Natural killer cell (primary cell): ENCODE measurements around the gene CERKL. TPM values are rescaled to one million over a fixed set of nuclear protein-coding genes. Genes with fewer than 3 reads are reported as not detected.

Experiments used
- ATAC-seq, 3 donors: fragments of 150-1000 bp in 2 of 3; fragments of 200-7000 bp in 1 of 3; cut with Tn5 transposase; 1 replicate in 1 of 3; 2 replicates in 2 of 3; pipeline ENCODE4 v1.10.0; 2021; ENCODE audit warnings: mild to moderate bottlenecking in 2 of 3, moderate library complexity in 2 of 3
- DNase-seq, 2 donors: peaks; one replicate each; pipeline versions ENCODE4 v3.0.0 to v3.0.0-alpha.2; 2013 to 2021; ENCODE audit warnings: mixed read lengths in 1 of 2
- H3K27ac ChIP-seq: one replicate; pipeline ENCODE4 v1.5.1; 2013; ENCODE audit warnings: mild to moderate bottlenecking, low read length
- H3K27me3 ChIP-seq: one replicate; pipeline ENCODE4 v1.6.1; 2013; ENCODE audit warnings: low read length; ENCODE audit not compliant: control insufficient read depth, insufficient read depth
- H3K36me3 ChIP-seq: one replicate; pipeline ENCODE4 v1.6.1; 2013; ENCODE audit warnings: low read length; ENCODE audit not compliant: control insufficient read depth, insufficient read depth
- H3K4me1 ChIP-seq: one replicate; pipeline ENCODE4 v1.6.1; 2013; ENCODE audit warnings: low read length; ENCODE audit not compliant: control insufficient read depth, insufficient read depth
- H3K4me3 ChIP-seq: one replicate; pipeline ENCODE4 v1.5.1; 2013; ENCODE audit warnings: low read length
- H3K9me3 ChIP-seq: one replicate; pipeline ENCODE4 v1.6.1; 2013; ENCODE audit warnings: low read length; ENCODE audit not compliant: control insufficient read depth, insufficient read depth
- H3K27ac Mint-ChIP-seq, 2 donors: one replicate each; pipeline ENCODE4 v1.8.0; 2022; ENCODE audit warnings: mild to moderate bottlenecking in 2 of 2, mixed read lengths in 2 of 2, moderate library complexity in 1 of 2
- H3K27me3 Mint-ChIP-seq, 2 donors: one replicate each; pipeline ENCODE4 v1.8.0; 2022; ENCODE audit warnings: low read depth in 2 of 2, mixed read lengths in 2 of 2
- H3K36me3 Mint-ChIP-seq: one replicate; pipeline ENCODE4 v1.8.0; 2022; ENCODE audit warnings: mixed read lengths
- H3K4me1 Mint-ChIP-seq, 2 donors: one replicate each; pipeline ENCODE4 v1.8.0; 2022; ENCODE audit warnings: mixed read lengths in 2 of 2
- H3K4me3 Mint-ChIP-seq: one replicate; pipeline ENCODE4 v1.8.0; 2022; ENCODE audit warnings: mild to moderate bottlenecking, moderate library complexity, mixed read lengths
- H3K9me3 Mint-ChIP-seq, 2 donors: one replicate each; pipeline ENCODE4 v1.8.0; 2022; ENCODE audit warnings: mixed read lengths in 2 of 2
- CTCF ChIP-seq: fragments of 200-600 bp; IDR thresholded peaks from one replicate; pipeline ENCODE4 v1.8.0; 2022; ENCODE audit warnings: antibody characterized with exemption
- WGBS: methylation state at CpG from one replicate; pipeline ENCODE4 v1.1.7; 2013; ENCODE audit warnings: missing lambda C conversion rate; ENCODE audit not compliant: insufficient coverage; 5-methylcytosine and 5-hydroxymethylcytosine counted together
- intact Hi-C: fragments of 100-400 bp; cut with micrococcal nuclease; formaldehyde crosslinking; loops from one replicate; pipeline ENCODE4 v1.14.2; 2022
- total RNA-seq, 4 donors: library from RNA; stranded (reverse); fragments of 120-200 nt in 1 of 4; gene quantifications; one replicate each; pipeline versions ENCODE4 v1.2.3 to v1.2.4, GENCODE V29; 2013 to 2022

CERKL gene
- total RNA-seq, 3 donors from 2014 or later (not counting 1 experiment from before 2014, with no cell fraction given): not detected

- Mint-ChIP-seq H3K36me3 (peaks cover 22% of the 10 kb centered on the region), H3K4me3 (no peak overlapping the region), H3K27ac (no peak overlapping the region), H3K4me1 (peaks cover 0 to 4% of the 10 kb centered on the region in 2 donors), H3K9me3 (no peaks in the 10 kb centered on the region), H3K27me3 (no peaks in the 10 kb centered on the region)
- TF ChIP-seq CTCF: no peak
- DNase-seq (no peak), ATAC-seq (no peak)
- Histone ChIP-seq H3K4me3 (no peak overlapping the region), H3K27ac (no peak overlapping the region), H3K4me1 (no peaks in the 10 kb centered on the region), H3K36me3 (peaks cover 38% of the 10 kb centered on the region), H3K9me3 (no peaks in the 10 kb centered on the region), H3K27me3 (no peaks in the 10 kb centered on the region)
- WGBS: 100% methylated on average over 2 of the region's 2 CpGs
- intact Hi-C loops: no loop called here
Measured at GRCh38 chr2:181542170-181542569, 114.7 kb downstream of the CERKL start.

- H3K36me3 Mint-ChIP-seq: peaks cover 32% of the 10 kb centered on the region
- peaks cover 1 to 4% of the 10 kb centered on the region in 2 donors for H3K4me1 Mint-ChIP-seq
- H3K36me3 ChIP-seq: peaks cover 54% of the 10 kb centered on the region
- H3K27ac ChIP-seq: no peak overlapping the region
- WGBS: 96% methylated on average over 4 of the region's 4 CpGs
- no peak for TF ChIP-seq CTCF
- DNase-seq (no peak), ATAC-seq (no peak)
- intact Hi-C loops: no loop called here
- H3K27ac Mint-ChIP-seq: peak overlapping the region in 1 of 2 donors; percentile 17
- H3K9me3 Mint-ChIP-seq: no peaks in the 10 kb centered on the region
- no peak overlapping the region for H3K4me3 Mint-ChIP-seq
- H3K9me3 ChIP-seq: no peaks in the 10 kb centered on the region
- H3K4me1 ChIP-seq: no peaks in the 10 kb centered on the region
- H3K27me3 Mint-ChIP-seq: no peaks in the 10 kb centered on the region
- H3K4me3 ChIP-seq: no peak overlapping the region
- no peaks in the 10 kb centered on the region for H3K27me3 ChIP-seq
Measured at GRCh38 chr2:181540421-181540820, 116.5 kb downstream of the CERKL start.

GRCh38 chr2:181536730-181537129, 120.2 kb downstream of the CERKL start:
- Histone ChIP-seq H3K4me3 (no peak overlapping the region), H3K4me1 (no peaks in the 10 kb centered on the region), H3K9me3 (no peaks in the 10 kb centered on the region), H3K36me3 (peaks cover 86% of the 10 kb centered on the region), H3K27me3 (no peaks in the 10 kb centered on the region), H3K27ac (no peak overlapping the region)
- ATAC-seq (no peak), DNase-seq (no peak)
- Mint-ChIP-seq H3K27me3 (no peaks in the 10 kb centered on the region), H3K9me3 (no peaks in the 10 kb centered on the region), H3K4me3 (no peak overlapping the region), H3K36me3 (peaks cover 62% of the 10 kb centered on the region), H3K27ac (no peak overlapping the region), H3K4me1 (peaks cover 11 to 14% of the 10 kb centered on the region in 2 donors)
- intact Hi-C loops: no loop called here
- 93% methylated on average over 2 of the region's 2 CpGs for WGBS
- no peak for TF ChIP-seq CTCF

GRCh38 chr2:181528441-181528840, 128.5 kb downstream of the CERKL start:
- H3K27ac ChIP-seq: no peak overlapping the region
- no peaks in the 10 kb centered on the region for H3K4me1 ChIP-seq
- H3K9me3 ChIP-seq: no peaks in the 10 kb centered on the region
- no peaks in the 10 kb centered on the region for H3K27me3 Mint-ChIP-seq
- peak overlapping the region; percentile 38 to 50 for H3K27ac Mint-ChIP-seq
- peaks cover 29% of the 10 kb centered on the region for H3K36me3 Mint-ChIP-seq
- no peaks in the 10 kb centered on the region for H3K27me3 ChIP-seq
- no peak overlapping the region for H3K4me3 ChIP-seq
- no peak for TF ChIP-seq CTCF
- peaks cover 5 to 8% of the 10 kb centered on the region in 2 donors for H3K4me1 Mint-ChIP-seq
- H3K4me3 Mint-ChIP-seq: no peak overlapping the region
- whole genome bisulfite sequencing: 83% methylated on average over 1 of the region's 1 CpG
- intact Hi-C loops: no loop called here
- ATAC-seq (no peak), DNase-seq (no peak)
- H3K9me3 Mint-ChIP-seq: no peaks in the 10 kb centered on the region
- H3K36me3 ChIP-seq: peaks cover 94% of the 10 kb centered on the region
